RWPE1 (cell line): Measurements from ENCODE around the gene SSH2.

ENCODE experiments used
- CTCF ChIA-PET: fragments of 350-600 bp; sonication (Branson Sonifier 250); formaldehyde crosslinking; extraction: SDS; loops from one replicate; lab custom pipeline; 2021; lab: Yijun Ruan, JAX
- POLR2A ChIA-PET: fragments of 400-600 bp; formaldehyde crosslinking; extraction: SDS; loops from one replicate; lab custom pipeline; 2020; ENCODE audit warnings: antibody characterized with exemption; ENCODE audit not compliant: low non-redundant PET; lab: Yijun Ruan, JAX
- DNase-seq: peaks from one replicate; pipeline ENCODE4 v3.0.0; 2012; ENCODE audit warnings: low spot score
- H3K27ac ChIP-seq: fragments of 450-650 bp; 2 replicates; pipeline ENCODE4 v1.5.1; 2017
- CTCF ChIP-seq: fragments of 450-650 bp; conservative IDR thresholded peaks from 2 replicates; pipeline ENCODE4 v1.5.1; 2017; ENCODE audit warnings: low read depth, mild to moderate bottlenecking

The SSH2 gene

DNA sequence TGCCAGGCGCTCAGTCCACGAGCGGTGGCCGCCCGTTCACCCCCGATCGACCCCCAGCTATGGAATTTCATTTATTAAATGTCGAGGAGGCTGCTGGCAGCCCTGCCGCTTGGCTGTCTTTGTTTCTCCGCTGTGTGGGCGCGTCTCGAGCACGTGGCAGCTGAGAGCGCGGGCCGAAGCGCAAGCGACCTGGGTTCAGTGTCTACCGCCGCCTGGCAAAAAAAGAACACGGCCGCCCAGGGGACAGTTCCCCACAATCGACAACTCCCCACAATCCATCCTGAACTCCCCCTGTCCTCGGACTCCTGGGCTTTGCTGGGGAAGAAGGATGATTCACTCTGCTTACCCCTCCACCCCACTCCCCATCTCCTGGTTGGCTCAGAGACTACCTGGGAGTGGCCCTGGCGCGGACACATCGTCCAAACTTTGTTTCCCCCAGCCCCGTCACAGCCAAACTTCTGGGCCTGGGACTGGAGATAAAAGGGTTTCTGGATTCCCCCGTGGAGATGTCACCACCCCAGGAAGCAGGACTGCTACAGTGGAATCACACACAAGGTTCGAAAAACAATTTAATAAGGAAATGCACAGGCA lies 338.8 kb downstream of the SSH2 start:
- CTCF ChIA-PET = interaction anchor here (0.6 to 5.4 kb wide), 13 partner anchors 11 to 501 kb away, joined by 3 to 71 read pairs (median 4); partner anchors contain the start of gene ABHD15
- TF ChIP-seq CTCF = no peak
- DNase-seq = peak; percentile 78
- peak overlapping the region; percentile 99 for H3K27ac ChIP-seq
- POLR2A ChIA-PET = interaction anchor here (1.1 kb wide), 1 partner anchor 11 kb away, joined by 3 read pairs; no protein-coding TSS in a partner anchor

DNA sequence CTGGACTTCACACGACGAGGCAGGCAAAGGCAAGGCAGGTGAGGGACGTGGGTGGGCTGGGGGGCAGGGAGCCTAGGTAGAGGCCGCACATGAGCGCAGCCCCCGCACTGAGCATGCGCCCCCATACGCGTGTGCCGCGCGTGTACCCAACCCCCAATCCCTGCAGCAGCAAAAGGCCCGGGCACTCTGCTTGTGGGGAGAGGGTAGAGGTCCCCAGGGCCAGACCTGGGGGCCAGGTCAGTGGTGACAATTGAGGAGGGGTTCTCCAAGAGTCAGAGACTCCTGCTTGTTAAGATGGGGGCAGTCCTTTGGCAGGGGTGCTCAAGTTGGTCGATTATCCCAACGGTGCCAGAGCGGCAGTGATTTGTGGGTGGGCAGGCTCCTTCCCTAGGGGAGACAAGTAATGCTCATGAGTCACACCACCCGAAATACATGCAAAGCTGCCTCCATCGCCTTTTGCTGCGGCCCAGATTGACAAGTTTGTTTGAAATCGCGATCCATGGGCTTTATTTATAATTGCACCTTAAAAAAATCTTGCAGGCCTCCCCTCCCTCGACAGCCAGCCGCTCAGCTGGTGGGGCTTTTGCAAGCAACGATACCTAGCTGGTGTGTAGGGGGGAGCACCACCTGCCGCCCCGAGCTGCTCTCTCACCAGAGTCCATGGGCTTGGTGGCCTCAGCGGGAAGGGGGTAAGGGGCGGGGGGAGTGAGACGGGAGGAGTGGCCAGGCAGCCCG lies 339.4 kb downstream of the SSH2 start:
- TF ChIP-seq CTCF = no peak
- H3K27ac ChIP-seq = peak overlapping the region; percentile 99
- CTCF ChIA-PET = interaction anchor here (0.7 to 5.4 kb wide), 6 partner anchors 10 to 210 kb away, joined by 3 to 71 read pairs (median 8); partner anchors contain the start of gene ABHD15
- peak; percentile 56 for DNase-seq
- POLR2A ChIA-PET = interaction anchor here (1.1 kb wide), 1 partner anchor 10 kb away, joined by 3 read pairs; no protein-coding TSS in a partner anchor

- TF ChIP-seq CTCF = no peak
- peak; percentile 89 for DNase-seq
- CTCF ChIA-PET = interaction anchor here (0.7 to 5.4 kb wide), 4 partner anchors 13 to 329 kb away, joined by 3 to 45 read pairs (median 6); no protein-coding TSS in a partner anchor
- POLR2A ChIA-PET = no interaction called here
- peak within 1 kb of the TSS; percentile 99 for H3K27ac ChIP-seq
Measured at GRCh38 chr17:29589524-29590410, 340.3 kb downstream of the SSH2 start, which contains the start of gene GIT1. GIT1 (minus strand) TSS chr17:29589648; CDS start chr17:29589378, 270 bp downstream.

GRCh38 chr17:29588562-29589411 lies 341.2 kb downstream of the SSH2 start:
- no peak for TF ChIP-seq CTCF
- ChIA-PET CTCF (interaction anchor here (0.7 to 1.0 kb wide), 4 partner anchors 21 to 623 kb away, joined by 3 read pairs; no protein-coding TSS in a partner anchor), POLR2A (interaction anchor here (0.7 kb wide), 1 partner anchor 439 kb away, joined by 3 read pairs; no protein-coding TSS in a partner anchor)
- peak overlapping the region; percentile 99 for H3K27ac ChIP-seq
- no peak for DNase-seq

DNA sequence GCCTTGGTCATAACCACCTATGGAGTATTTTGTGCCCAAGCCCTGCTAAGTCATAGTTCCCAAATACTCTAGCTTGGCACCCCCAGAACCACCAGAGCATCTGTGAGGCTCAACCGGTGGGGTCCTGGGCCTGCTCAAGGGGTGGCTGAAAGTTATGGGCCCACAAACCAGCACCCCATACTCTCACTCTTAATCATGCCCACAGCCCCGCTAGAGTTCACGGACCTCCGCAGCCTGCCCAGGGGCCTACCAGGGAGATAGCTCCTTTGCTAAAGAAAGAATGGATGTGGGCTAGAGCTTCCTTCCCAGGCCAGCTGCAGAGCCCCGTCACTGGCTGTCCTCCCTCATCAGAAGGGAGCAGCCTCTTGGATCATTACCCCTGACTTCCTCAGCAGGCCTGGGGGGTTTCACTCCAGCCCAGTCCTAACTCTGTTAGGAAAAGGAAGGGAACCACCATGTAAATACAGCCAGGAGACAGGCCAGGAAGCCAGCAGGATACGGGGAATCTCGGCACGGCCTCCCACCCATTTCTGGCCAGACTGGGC lies 341.9 kb downstream of the SSH2 start:
- H3K27ac ChIP-seq = peak overlapping the region; percentile 99
- DNase-seq = no peak
- ChIA-PET POLR2A (no interaction called here), CTCF (interaction anchor here (0.7 to 1.0 kb wide), 3 partner anchors 20 to 622 kb away, joined by 3 read pairs; no protein-coding TSS in a partner anchor)
- no peak for TF ChIP-seq CTCF
